Fibroblast of skin of abdomen (primary cell): ENCODE measurements around the gene KRTAP13-3. TPM values are rescaled to one million over a fixed set of nuclear protein-coding genes. Genes with fewer than 3 reads are reported as not detected.

Experiments used
- DNase-seq: peaks from one replicate; pipeline ENCODE4 v3.0.0-alpha.2; 2013
- polyA plus RNA-seq, 2 experiments: library from polyadenylated mRNA; unstranded; fragments of 120-200 nt; gene quantifications; one replicate each; pipeline ENCODE4 v1.2.1, GENCODE V29; 2013; ENCODE audit not compliant: insufficient read length in 2 of 2

KRTAP13-3 gene
- not detected for polyA plus RNA-seq (2013, experiment 1 of 2; ENCODE audit: insufficient read length)
- polyA plus RNA-seq (2013, experiment 2 of 2; ENCODE audit: insufficient read length), result not detected

- DNase-seq, result no peak
Measured at GRCh38 chr21:30425826-30426225, at the start of gene KRTAP13-3. Gene KRTAP13-3 (minus strand): TSS chr21:30425926. CDS start chr21:30425912, 14 bp downstream.

- DNase-seq, result no peak
Measured at GRCh38 chr21:30468900-30469714, 43.4 kb upstream of the KRTAP13-3 start.

GRCh38 chr21:30463713-30464112, 38.0 kb upstream of the KRTAP13-3 start:
- no peak for DNase-seq

- DNase-seq, result no peak
Measured at GRCh38 chr21:30448514-30448913, 22.8 kb upstream of the KRTAP13-3 start.

GRCh38 chr21:30447056-30447455, 21.3 kb upstream of the KRTAP13-3 start:
- no peak for DNase-seq

GRCh38 chr21:30444204-30444603, 18.5 kb upstream of the KRTAP13-3 start:
- no peak for DNase-seq

GRCh38 chr21:30443226-30443625, 17.5 kb upstream of the KRTAP13-3 start:
- DNase-seq, result no peak

GRCh38 chr21:30439975-30440374, 14.2 kb upstream of the KRTAP13-3 start, which contains the start of gene KRTAP15-1:
Gene KRTAP15-1 (plus strand): TSS chr21:30440275. CDS start chr21:30440328, 53 bp downstream.
- DNase-seq, result no peak

GRCh38 chr21:30437010-30437565, 11.4 kb upstream of the KRTAP13-3 start:
- DNase-seq, result no peak

- peak; percentile 1 for DNase-seq
Measured at GRCh38 chr21:30434033-30434631, 8.4 kb upstream of the KRTAP13-3 start.

- DNase-seq, result no peak
Measured at GRCh38 chr21:30430170-30430655, 4.5 kb upstream of the KRTAP13-3 start, which contains the start of gene KRTAP13-4. Gene KRTAP13-4 (plus strand): TSS chr21:30430220. CDS start chr21:30430276, 56 bp downstream.

- DNase-seq, result no peak
Measured at GRCh38 chr21:30426731-30427130, 1.0 kb upstream of the KRTAP13-3 start.

GRCh38 chr21:30415993-30416392, 9.7 kb downstream of the KRTAP13-3 start:
- DNase-seq, result no peak

GRCh38 chr21:30408782-30409494, 16.8 kb downstream of the KRTAP13-3 start:
- peak; percentile 32 for DNase-seq

- DNase-seq, result no peak
Measured at GRCh38 chr21:30395731-30396130, 30.0 kb downstream of the KRTAP13-3 start, which contains the start of gene KRTAP13-1. Gene KRTAP13-1 (plus strand): TSS chr21:30396031. CDS start chr21:30396087, 56 bp downstream.

- no peak for DNase-seq
Measured at GRCh38 chr21:30391492-30392025, 34.2 kb downstream of the KRTAP13-3 start.

- no peak for DNase-seq
Measured at GRCh38 chr21:30382201-30382600, 43.5 kb downstream of the KRTAP13-3 start.
